Measurements from ENCODE around the gene TSPY4. TPM values are rescaled to one million over a fixed set of nuclear protein-coding genes. Genes with fewer than 3 reads are reported as not detected.
"Not testable (repeated sequence)": the region's sequence is repeated elsewhere in the genome, so short reads cannot be mapped to it uniquely, and the experiment has no call there.

TSPY4 gene, protein sequence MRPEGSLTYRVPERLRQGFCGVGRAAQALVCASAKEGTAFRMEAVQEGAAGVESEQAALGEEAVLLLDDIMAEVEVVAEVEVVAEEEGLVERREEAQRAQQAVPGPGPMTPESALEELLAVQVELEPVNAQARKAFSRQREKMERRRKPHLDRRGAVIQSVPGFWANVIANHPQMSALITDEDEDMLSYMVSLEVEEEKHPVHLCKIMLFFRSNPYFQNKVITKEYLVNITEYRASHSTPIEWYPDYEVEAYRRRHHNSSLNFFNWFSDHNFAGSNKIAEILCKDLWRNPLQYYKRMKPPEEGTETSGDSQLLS
- total RNA-seq (2013): not detected
- not detected for polyA plus RNA-seq
- not detected in 2 replicates for polyA minus RNA-seq
- total RNA-seq: 0 reads per million in 11 experiments

DNA sequence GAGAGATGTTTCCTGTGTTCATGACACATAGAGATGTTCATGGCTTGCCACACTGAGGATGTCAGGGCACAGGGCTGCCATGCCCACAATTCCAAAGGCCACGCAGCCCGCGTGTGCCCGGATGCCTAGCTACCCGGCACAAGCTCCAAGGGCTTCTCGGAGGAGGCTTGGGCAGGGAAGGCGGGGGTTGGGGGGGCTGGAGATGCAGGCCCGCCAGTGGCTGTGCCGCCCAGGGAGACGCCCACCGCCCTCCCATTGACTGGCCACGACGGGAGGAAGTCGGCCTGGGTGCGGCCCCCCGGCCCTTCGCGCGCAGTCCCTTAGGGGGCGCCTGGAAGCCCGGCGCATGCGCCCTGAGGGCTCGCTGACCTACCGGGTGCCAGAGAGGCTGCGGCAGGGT is at the start of gene TSPY4:
TSS of gene TSPY4 (plus strand) at position 301 of the 400 bp plus-strand sequence. CDS start at position 347, 46 bp downstream.
- no CpG with 5 or more reads among the region's 26 CpGs for WGBS (ENCODE audit: insufficient coverage)
- H3K4me1 Mint-ChIP-seq; H3K9ac ChIP-seq (ENCODE audit: insufficient read depth, low read length, poor library complexity, severe bottlenecking); H3K27ac ChIP-seq (ENCODE audit: low read depth in 1 of 2, low read length in 2 of 2); H3K9me3 Mint-ChIP-seq; H3K4me2 ChIP-seq (replicated peaks; ENCODE audit: extremely low read depth, low read length, poor library complexity, severe bottlenecking); H2AFZ ChIP-seq (ENCODE audit: insufficient read depth, low read depth, low read length, poor library complexity, severe bottlenecking); H3K36me3 Mint-ChIP-seq; H3K79me2 ChIP-seq (ENCODE audit: insufficient read depth, low read length); H3K9me3 ChIP-seq (replicated peaks in 1 of 2; ENCODE audit: control insufficient read depth in 1 of 2, insufficient read depth in 1 of 2, low read length in 2 of 2); H4K20me1 ChIP-seq (ENCODE audit: insufficient read depth, low read length); intact Hi-C loops (cut with micrococcal nuclease); DNase-seq; H3K27me3 ChIP-seq (ENCODE audit: control insufficient read depth in 2 of 2, insufficient read depth in 2 of 2, low read length in 2 of 2); H3K4me3 ChIP-seq (replicated peaks in 1 of 3; ENCODE audit: low read depth in 2 of 3, low read length in 3 of 3); H3K4me3 Mint-ChIP-seq; H3K27me3 Mint-ChIP-seq (ENCODE audit: low read depth in 3 of 3); H3K36me3 ChIP-seq (replicated peaks in 1 of 2; ENCODE audit: control insufficient read depth in 1 of 2, insufficient read depth in 2 of 2, low read length in 2 of 2); H3K4me1 ChIP-seq (ENCODE audit: control insufficient read depth in 1 of 2, insufficient read depth in 2 of 2, low read length in 2 of 2); H3K27ac Mint-ChIP-seq: not testable (repeated sequence)

DNA sequence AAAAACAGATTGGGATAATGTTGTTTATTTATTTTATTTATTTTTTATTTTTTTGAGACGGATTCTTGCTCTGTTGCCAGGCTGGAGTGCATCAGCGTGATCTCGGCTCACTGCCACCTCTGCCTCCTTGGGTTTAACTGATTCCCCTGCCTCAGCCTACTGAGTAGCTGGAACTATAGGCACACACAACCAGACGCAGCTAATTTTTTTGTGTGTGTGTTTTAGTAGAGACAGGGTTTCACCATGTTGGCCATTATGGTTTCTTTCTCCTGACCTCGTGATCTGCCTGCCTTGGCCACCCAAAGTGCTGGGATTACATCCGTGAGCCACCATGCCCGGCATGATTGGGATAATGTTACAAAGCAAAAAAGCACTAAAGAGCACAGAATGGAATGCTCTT is 16.3 kb upstream of the TSPY4 start:
- Histone ChIP-seq H3K27ac (ENCODE audit: low read depth in 1 of 2, low read length in 2 of 2) (no peak overlapping the region), H3K4me3 (replicated peaks in 1 of 3; ENCODE audit: low read depth in 2 of 3, low read length in 3 of 3) (no peak overlapping the region), H4K20me1 (ENCODE audit: insufficient read depth, low read length) (no peaks in the 10 kb centered on the region), H3K4me1 (ENCODE audit: control insufficient read depth in 1 of 2, insufficient read depth in 2 of 2, low read length in 2 of 2) (no peaks in the 10 kb centered on the region), H3K36me3 (replicated peaks in 1 of 2; ENCODE audit: control insufficient read depth in 1 of 2, insufficient read depth in 2 of 2, low read length in 2 of 2) (no peaks in the 10 kb centered on the region), H3K27me3 (ENCODE audit: control insufficient read depth in 2 of 2, insufficient read depth in 2 of 2, low read length in 2 of 2) (no peaks in the 10 kb centered on the region), H2AFZ (ENCODE audit: insufficient read depth, low read depth, low read length, poor library complexity, severe bottlenecking) (no peak overlapping the region), H3K79me2 (ENCODE audit: insufficient read depth, low read length) (no peaks in the 10 kb centered on the region), H3K4me2 (replicated peaks; ENCODE audit: extremely low read depth, low read length, poor library complexity, severe bottlenecking) (no peak overlapping the region), H3K9ac (ENCODE audit: insufficient read depth, low read length, poor library complexity, severe bottlenecking) (no peak overlapping the region), H3K9me3 (replicated peaks in 1 of 2; ENCODE audit: control insufficient read depth in 1 of 2, insufficient read depth in 1 of 2, low read length in 2 of 2) (peaks cover 0 to 8% of the 10 kb centered on the region in 2 donors)
- no peak overlapping the region for H3K4me3 Mint-ChIP-seq
- no peak for DNase-seq
- no peaks in the 10 kb centered on the region for H3K4me1 Mint-ChIP-seq
- no peak overlapping the region for H3K27ac Mint-ChIP-seq
- H3K36me3 Mint-ChIP-seq: no peaks in the 10 kb centered on the region
- WGBS (ENCODE audit: insufficient coverage): no CpG with 5 or more reads among the region's 7 CpGs
- TF ChIP-seq, protein P1, sequence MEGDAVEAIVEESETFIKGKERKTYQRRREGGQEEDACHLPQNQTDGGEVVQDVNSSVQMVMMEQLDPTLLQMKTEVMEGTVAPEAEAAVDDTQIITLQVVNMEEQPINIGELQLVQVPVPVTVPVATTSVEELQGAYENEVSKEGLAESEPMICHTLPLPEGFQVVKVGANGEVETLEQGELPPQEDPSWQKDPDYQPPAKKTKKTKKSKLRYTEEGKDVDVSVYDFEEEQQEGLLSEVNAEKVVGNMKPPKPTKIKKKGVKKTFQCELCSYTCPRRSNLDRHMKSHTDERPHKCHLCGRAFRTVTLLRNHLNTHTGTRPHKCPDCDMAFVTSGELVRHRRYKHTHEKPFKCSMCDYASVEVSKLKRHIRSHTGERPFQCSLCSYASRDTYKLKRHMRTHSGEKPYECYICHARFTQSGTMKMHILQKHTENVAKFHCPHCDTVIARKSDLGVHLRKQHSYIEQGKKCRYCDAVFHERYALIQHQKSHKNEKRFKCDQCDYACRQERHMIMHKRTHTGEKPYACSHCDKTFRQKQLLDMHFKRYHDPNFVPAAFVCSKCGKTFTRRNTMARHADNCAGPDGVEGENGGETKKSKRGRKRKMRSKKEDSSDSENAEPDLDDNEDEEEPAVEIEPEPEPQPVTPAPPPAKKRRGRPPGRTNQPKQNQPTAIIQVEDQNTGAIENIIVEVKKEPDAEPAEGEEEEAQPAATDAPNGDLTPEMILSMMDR (IDR thresholded peaks at IDR 0.05): no peak
- H3K9me3 Mint-ChIP-seq: peaks cover 0 to 7% (median 0%) of the 10 kb centered on the region in 7 donors
- H3K27me3 Mint-ChIP-seq (ENCODE audit: low read depth in 3 of 3): no peaks in the 10 kb centered on the region
- intact Hi-C loops (cut with micrococcal nuclease): no loop called here

DNA sequence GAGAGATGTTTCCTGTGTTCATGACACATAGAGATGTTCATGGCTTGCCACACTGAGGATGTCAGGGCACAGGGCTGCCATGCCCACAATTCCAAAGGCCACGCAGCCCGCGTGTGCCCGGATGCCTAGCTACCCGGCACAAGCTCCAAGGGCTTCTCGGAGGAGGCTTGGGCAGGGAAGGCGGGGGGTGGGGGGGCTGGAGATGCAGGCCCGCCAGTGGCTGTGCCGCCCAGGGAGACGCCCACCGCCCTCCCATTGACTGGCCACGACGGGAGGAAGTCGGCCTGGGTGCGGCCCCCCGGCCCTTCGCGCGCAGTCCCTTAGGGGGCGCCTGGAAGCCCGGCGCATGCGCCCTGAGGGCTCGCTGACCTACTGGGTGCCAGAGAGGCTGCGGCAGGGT is 20.2 kb downstream of the TSPY4 start, which contains the start of gene TSPY8:
TSS of gene TSPY8 (plus strand) at position 301 of the 400 bp plus-strand sequence. CDS start at position 347, 46 bp downstream.
- H3K27ac Mint-ChIP-seq; H3K27me3 ChIP-seq (ENCODE audit: control insufficient read depth in 2 of 2, insufficient read depth in 2 of 2, low read length in 2 of 2); H3K9me3 ChIP-seq (replicated peaks in 1 of 2; ENCODE audit: control insufficient read depth in 1 of 2, insufficient read depth in 1 of 2, low read length in 2 of 2); H4K20me1 ChIP-seq (ENCODE audit: insufficient read depth, low read length); H3K4me1 Mint-ChIP-seq; H3K9me3 Mint-ChIP-seq; H3K36me3 ChIP-seq (replicated peaks in 1 of 2; ENCODE audit: control insufficient read depth in 1 of 2, insufficient read depth in 2 of 2, low read length in 2 of 2); H3K4me2 ChIP-seq (replicated peaks; ENCODE audit: extremely low read depth, low read length, poor library complexity, severe bottlenecking); H3K9ac ChIP-seq (ENCODE audit: insufficient read depth, low read length, poor library complexity, severe bottlenecking); H2AFZ ChIP-seq (ENCODE audit: insufficient read depth, low read depth, low read length, poor library complexity, severe bottlenecking); DNase-seq; intact Hi-C loops (cut with micrococcal nuclease); H3K36me3 Mint-ChIP-seq; H3K4me3 ChIP-seq (replicated peaks in 1 of 3; ENCODE audit: low read depth in 2 of 3, low read length in 3 of 3); H3K79me2 ChIP-seq (ENCODE audit: insufficient read depth, low read length); H3K27me3 Mint-ChIP-seq (ENCODE audit: low read depth in 3 of 3); H3K4me1 ChIP-seq (ENCODE audit: control insufficient read depth in 1 of 2, insufficient read depth in 2 of 2, low read length in 2 of 2); H3K27ac ChIP-seq (ENCODE audit: low read depth in 1 of 2, low read length in 2 of 2); H3K4me3 Mint-ChIP-seq: not testable (repeated sequence)
- no CpG with 5 or more reads among the region's 25 CpGs for WGBS (ENCODE audit: insufficient coverage)

Measured in CD14-positive monocyte (primary cell).